Fibroblast of lung (primary cell): ENCODE data around the gene RADIL.

Source experiments
- CTCF ChIP-seq, 2 donors: IDR thresholded peaks in 1 of 2; conservative IDR thresholded peaks in 1 of 2; 1 replicate in 1 of 2; 2 replicates in 1 of 2; pipeline ENCODE4 v1.5.1; 2011 to 2012; ENCODE audit warnings: low read length in 2 of 2, control low read depth in 1 of 2, inconsistent platforms in 1 of 2, low read depth in 1 of 2, mild to moderate bottlenecking in 1 of 2
- EZH2 ChIP-seq: IDR thresholded peaks from 2 replicates; pipeline ENCODE4 v1.5.1; 2012; ENCODE audit warnings: low read length, control low read depth, mild to moderate bottlenecking; ENCODE audit errors: missing control alignments

- no peak for TF ChIP-seq CTCF (conservative IDR thresholded peaks at IDR 0.05 in 1 of 2, IDR thresholded peaks at IDR 0.05 in 1 of 2; ENCODE audit: low read depth in 1 of 2, low read length in 2 of 2)
- TF ChIP-seq EZH2 = no peak
These were observed 92.3 kb downstream of the RADIL start for GRCh38 chr7:4791101-4791737.
